ENCODE data around the gene CENPB. TPM values are rescaled to one million over a fixed set of nuclear protein-coding genes. Genes with fewer than 3 reads are reported as not detected.

The CENPB gene
- total RNA-seq, 2 donors from 2014 or later, result 49.1 to 77.1 TPM

- H3K4me1 ChIP-seq, result peaks cover 0 to 38% of the 10 kb centered on the region in 2 donors
- no peak for DNase-seq (ENCODE audit: low spot score)
Observed at GRCh38 chr20:3804254-3804751, 17.8 kb upstream of the CENPB start.

GRCh38 chr20:3803854-3804253, 17.3 kb upstream of the CENPB start:
- no peak overlapping the region for H3K27ac ChIP-seq
- peaks cover 0 to 42% of the 10 kb centered on the region in 2 donors for H3K4me1 ChIP-seq
- DNase-seq (ENCODE audit: low spot score), result no peak
- no peaks in the 10 kb centered on the region for H3K27me3 ChIP-seq
- H3K4me3 ChIP-seq, result no peak overlapping the region
- no peaks in the 10 kb centered on the region for H3K9me3 ChIP-seq
- no peak for TF ChIP-seq CTCF (IDR thresholded peaks at IDR 0.05)
- peaks cover 35% of the 10 kb centered on the region for H3K36me3 ChIP-seq

More at GRCh38 chr20:3804254-3804751, 17.8 kb upstream of the CENPB start:
- Histone ChIP-seq H3K4me3 (no peak overlapping the region), H3K27ac (no peak overlapping the region), H3K9me3 (no peaks in the 10 kb centered on the region), H3K36me3 (peaks cover 35% of the 10 kb centered on the region), H3K27me3 (no peaks in the 10 kb centered on the region)
- TF ChIP-seq CTCF (IDR thresholded peaks at IDR 0.05), result no peak

GRCh38 chr20:3803289-3803688, 16.7 kb upstream of the CENPB start:
- no peaks in the 10 kb centered on the region for H3K9me3 ChIP-seq
- TF ChIP-seq CTCF (IDR thresholded peaks at IDR 0.05), result no peak
- H3K4me3 ChIP-seq, result no peak overlapping the region
- DNase-seq (ENCODE audit: low spot score), result no peak
- H3K36me3 ChIP-seq, result peaks cover 35% of the 10 kb centered on the region
- H3K4me1 ChIP-seq, result peaks cover 0 to 42% of the 10 kb centered on the region in 2 donors
- H3K27ac ChIP-seq, result no peak overlapping the region
- no peaks in the 10 kb centered on the region for H3K27me3 ChIP-seq

DNA sequence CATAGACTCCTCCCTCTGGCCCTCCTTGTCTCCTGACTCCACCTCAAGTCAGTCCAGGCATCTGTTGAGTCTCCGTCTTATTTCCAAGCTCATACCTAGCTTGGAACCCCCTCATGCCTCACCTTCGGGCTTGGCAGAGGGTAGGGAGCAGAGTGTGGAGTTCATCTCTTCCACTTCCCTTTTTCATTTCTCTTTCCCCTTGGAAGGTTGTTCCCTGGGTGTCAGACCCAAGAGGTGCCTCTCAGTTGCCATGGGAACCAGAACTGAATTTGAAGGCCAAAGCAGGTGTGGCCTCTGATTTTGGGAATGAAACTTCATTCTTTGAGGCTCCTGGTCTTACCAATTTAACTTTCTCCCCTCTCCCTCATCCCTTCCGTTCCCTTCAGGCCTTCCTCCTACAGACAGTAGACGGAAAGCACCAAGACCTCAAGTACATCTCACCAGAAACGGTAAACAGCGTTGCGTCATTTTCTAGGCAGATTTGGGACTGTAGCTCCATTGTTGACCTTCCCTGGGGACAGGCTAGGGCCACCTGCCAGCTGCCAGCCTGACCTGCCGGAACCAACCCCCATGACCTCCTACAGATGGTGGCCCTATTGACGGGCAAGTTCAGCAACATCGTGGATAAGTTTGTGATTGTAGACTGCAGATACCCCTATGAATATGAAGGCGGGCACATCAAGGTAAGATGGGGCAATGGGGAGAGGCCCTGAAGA, 16.1 kb upstream of the CENPB start:
- no peak overlapping the region for H3K27ac ChIP-seq
- no peak for DNase-seq (ENCODE audit: low spot score)
- no peaks in the 10 kb centered on the region for H3K27me3 ChIP-seq
- no peak overlapping the region for H3K4me3 ChIP-seq
- H3K4me1 ChIP-seq, result peaks cover 0 to 41% of the 10 kb centered on the region in 2 donors
- TF ChIP-seq CTCF (IDR thresholded peaks at IDR 0.05), result no peak
- H3K36me3 ChIP-seq, result peaks cover 35% of the 10 kb centered on the region
- no peaks in the 10 kb centered on the region for H3K9me3 ChIP-seq

DNA sequence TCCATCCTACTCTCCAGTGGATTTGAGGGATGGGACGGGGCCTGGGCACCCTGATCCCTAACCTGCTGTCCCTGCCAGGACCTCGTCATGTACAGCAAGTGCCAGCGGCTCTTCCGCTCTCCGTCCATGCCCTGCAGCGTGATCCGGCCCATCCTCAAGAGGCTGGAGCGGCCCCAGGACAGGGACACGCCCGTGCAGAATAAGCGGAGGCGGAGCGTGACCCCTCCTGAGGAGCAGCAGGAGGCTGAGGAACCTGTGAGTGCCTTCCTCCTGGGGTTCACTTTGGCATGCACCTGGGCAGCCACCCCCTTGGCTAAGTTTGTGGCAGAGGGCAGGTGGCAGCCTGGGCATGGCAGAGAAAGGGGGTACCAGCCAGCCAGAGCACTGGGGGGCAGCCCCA, 15.3 kb upstream of the CENPB start:
- Histone ChIP-seq H3K4me1 (peaks cover 0 to 41% of the 10 kb centered on the region in 2 donors), H3K9me3 (no peaks in the 10 kb centered on the region), H3K4me3 (no peak overlapping the region), H3K27me3 (no peaks in the 10 kb centered on the region), H3K27ac (no peak overlapping the region), H3K36me3 (peaks cover 35% of the 10 kb centered on the region)
- DNase-seq (ENCODE audit: low spot score), result no peak
- TF ChIP-seq CTCF (IDR thresholded peaks at IDR 0.05), result no peak

All from right atrium auricular region (tissue), 2 donors.